ENCODE data around the gene SFXN1. TPM values are rescaled to one million over a fixed set of nuclear protein-coding genes. Genes with fewer than 3 reads are reported as not detected.

Gene SFXN1
- total and polyA plus RNA-seq, 2 of the 4 experiments (the other 2 are of a cell fraction), result 131 to 410 TPM

GRCh38 chr5:175542232-175542965 lies 64.0 kb downstream of the SFXN1 start:
- DNase-seq (no peak), ATAC-seq (ENCODE audit: low read depth) (no peak)
- BruUV-seq (replicated peaks), result no TSS peak
- H3K4me2 ChIP-seq (ENCODE audit: low read depth, low read length), result no peak overlapping the region
- dilution Hi-C loops (cut with HindIII; ENCODE audit: low sequenced_read_pairs, unreplicated experiment) (no loop called here), in situ Hi-C loops (cut with MboI; ENCODE audit: low sequenced_read_pairs) (no loop called here), intact Hi-C loops (cut with micrococcal nuclease) (no loop called here)
- H3K79me1 ChIP-seq (ENCODE audit: low read depth in 1 of 2, low read length in 2 of 2), result no peaks in the 10 kb centered on the region
- no peak overlapping the region for H4K5ac ChIP-seq (ENCODE audit: low read depth, low read length)
- no peak overlapping the region for H4K8ac ChIP-seq (ENCODE audit: low read depth in 2 of 2, low read length in 2 of 2)
- no peak overlapping the region for H2AK9ac ChIP-seq (replicated peaks; ENCODE audit: low read depth, low read length, poor library complexity)
- no peaks in the 10 kb centered on the region for H3K9me1 ChIP-seq (ENCODE audit: insufficient read depth, low read length)
- H3K9ac ChIP-seq (ENCODE audit: low read depth, low read length), result no peak overlapping the region
- H2BK120ac ChIP-seq (ENCODE audit: low read depth, low read length), result no peak overlapping the region
- no peak overlapping the region for H3K23ac ChIP-seq (ENCODE audit: low read depth, low read length)
- H3K14ac ChIP-seq (replicated peaks; ENCODE audit: low read depth, low read length), result no peak overlapping the region
- no peaks in the 10 kb centered on the region for H3K9me3 ChIP-seq (ENCODE audit: control insufficient read depth, insufficient read depth, low read length)
- no peaks in the 10 kb centered on the region for H3K36me3 ChIP-seq (ENCODE audit: control insufficient read depth, insufficient read depth, low read length)
- H3K4me3 ChIP-seq (ENCODE audit: insufficient read depth, low read depth, low read length), result no peak overlapping the region
- H4K20me1 ChIP-seq (ENCODE audit: insufficient read depth, low read length), result no peaks in the 10 kb centered on the region
- no peak overlapping the region for H2BK5ac ChIP-seq (ENCODE audit: low read depth, low read length, poor library complexity, severe bottlenecking)
- no peak overlapping the region for H3K18ac ChIP-seq (ENCODE audit: low read depth, low read length)
- H3K4me1 ChIP-seq (ENCODE audit: control insufficient read depth, insufficient read depth, low read length), result no peaks in the 10 kb centered on the region
- H4K91ac ChIP-seq (ENCODE audit: insufficient read depth, low read depth, low read length), result no peak overlapping the region
- H3K4ac ChIP-seq (ENCODE audit: low read depth, low read length), result no peak overlapping the region
- no peak overlapping the region for H2BK20ac ChIP-seq (ENCODE audit: low read depth, low read length)
- H2AFZ ChIP-seq (replicated peaks; ENCODE audit: low read length, poor library complexity), result no peak overlapping the region
- H3K56ac ChIP-seq (ENCODE audit: extremely low read depth, insufficient read depth, low read length), result no peak overlapping the region
- no CpG with 5 or more reads among the region's 5 CpGs for WGBS, 2 experiments (ENCODE audit: extremely low coverage in 2 of 2, insufficient read length in 1 of 2)
- H2BK15ac ChIP-seq (ENCODE audit: low read depth, low read length), result no peak overlapping the region
- no peak overlapping the region for H3K27ac ChIP-seq (ENCODE audit: insufficient read depth, low read length)
- TF ChIP-seq USF2 (IDR thresholded peaks at IDR 0.05; ENCODE audit: low read depth, low read length) (no peak), FOS (IDR thresholded peaks at IDR 0.05; ENCODE audit: low read depth, low read length) (no peak)
- TF ChIP-seq, protein P1, sequence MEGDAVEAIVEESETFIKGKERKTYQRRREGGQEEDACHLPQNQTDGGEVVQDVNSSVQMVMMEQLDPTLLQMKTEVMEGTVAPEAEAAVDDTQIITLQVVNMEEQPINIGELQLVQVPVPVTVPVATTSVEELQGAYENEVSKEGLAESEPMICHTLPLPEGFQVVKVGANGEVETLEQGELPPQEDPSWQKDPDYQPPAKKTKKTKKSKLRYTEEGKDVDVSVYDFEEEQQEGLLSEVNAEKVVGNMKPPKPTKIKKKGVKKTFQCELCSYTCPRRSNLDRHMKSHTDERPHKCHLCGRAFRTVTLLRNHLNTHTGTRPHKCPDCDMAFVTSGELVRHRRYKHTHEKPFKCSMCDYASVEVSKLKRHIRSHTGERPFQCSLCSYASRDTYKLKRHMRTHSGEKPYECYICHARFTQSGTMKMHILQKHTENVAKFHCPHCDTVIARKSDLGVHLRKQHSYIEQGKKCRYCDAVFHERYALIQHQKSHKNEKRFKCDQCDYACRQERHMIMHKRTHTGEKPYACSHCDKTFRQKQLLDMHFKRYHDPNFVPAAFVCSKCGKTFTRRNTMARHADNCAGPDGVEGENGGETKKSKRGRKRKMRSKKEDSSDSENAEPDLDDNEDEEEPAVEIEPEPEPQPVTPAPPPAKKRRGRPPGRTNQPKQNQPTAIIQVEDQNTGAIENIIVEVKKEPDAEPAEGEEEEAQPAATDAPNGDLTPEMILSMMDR (conservative IDR thresholded peaks at IDR 0.05; ENCODE audit: low read depth, low read length), result no peak
- ChIA-PET CTCF (interaction anchor here (1.0 kb wide), 1 partner anchor 8 kb away, joined by 4 read pairs; no protein-coding TSS in a partner anchor), POLR2A (ENCODE audit: unreplicated experiment) (no interaction called here)
- no peak overlapping the region for H2AK5ac ChIP-seq (ENCODE audit: low read depth, low read length)
- peaks cover 5% of the 10 kb centered on the region for H3K27me3 ChIP-seq (ENCODE audit: control insufficient read depth, insufficient read depth, low read length)
